Neuron (in vitro differentiated cells): ENCODE data around the gene POU3F1.

Source experiments
- H2AFZ ChIP-seq: one replicate; pipeline ENCODE4 v1.6.1; 2013; ENCODE audit warnings: low read depth, mild to moderate bottlenecking, inconsistent platforms, low read length, moderate library complexity
- H3K27me3 ChIP-seq: one replicate; pipeline ENCODE4 v1.6.1; 2013; ENCODE audit warnings: low read length; ENCODE audit not compliant: insufficient read depth
- H3K36me3 ChIP-seq: one replicate; pipeline ENCODE4 v1.6.1; 2013; ENCODE audit warnings: low read length; ENCODE audit not compliant: insufficient read depth
- H3K4me1 ChIP-seq: one replicate; pipeline ENCODE4 v1.6.1; 2013; ENCODE audit warnings: low read length; ENCODE audit not compliant: insufficient read depth
- H3K4me3 ChIP-seq: 2 replicates; pipeline ENCODE4 v1.5.1; 2013; ENCODE audit warnings: mild to moderate bottlenecking, low read length, moderate library complexity
- H3K9me3 ChIP-seq: one replicate; pipeline ENCODE4 v1.6.1; 2013; ENCODE audit warnings: low read length

POU3F1 gene

GRCh38 chr1:38084113-38084512 lies 37.5 kb upstream of the POU3F1 start:
- Histone ChIP-seq H2AFZ (no peak overlapping the region), H3K4me1 (peaks cover 25% of the 10 kb centered on the region), H3K4me3 (no peak overlapping the region), H3K27me3 (no peaks in the 10 kb centered on the region), H3K36me3 (no peaks in the 10 kb centered on the region), H3K9me3 (no peaks in the 10 kb centered on the region)

- Histone ChIP-seq H3K27me3 (no peaks in the 10 kb centered on the region), H3K4me1 (peaks cover 24% of the 10 kb centered on the region), H3K4me3 (no peak overlapping the region), H3K9me3 (no peaks in the 10 kb centered on the region), H3K36me3 (no peaks in the 10 kb centered on the region), H2AFZ (no peak overlapping the region)
Measured at GRCh38 chr1:38083541-38083940, 36.9 kb upstream of the POU3F1 start.

GRCh38 chr1:38082769-38083263 lies 36.2 kb upstream of the POU3F1 start:
- Histone ChIP-seq H3K9me3 (no peaks in the 10 kb centered on the region), H3K36me3 (no peaks in the 10 kb centered on the region), H3K4me3 (no peak overlapping the region), H2AFZ (no peak overlapping the region), H3K4me1 (peaks cover 16% of the 10 kb centered on the region), H3K27me3 (no peaks in the 10 kb centered on the region)

GRCh38 chr1:38079019-38079418 lies 32.4 kb upstream of the POU3F1 start:
- no peaks in the 10 kb centered on the region for H3K27me3 ChIP-seq
- H2AFZ ChIP-seq: no peak overlapping the region
- H3K36me3 ChIP-seq: no peaks in the 10 kb centered on the region
- no peak overlapping the region for H3K4me3 ChIP-seq
- no peaks in the 10 kb centered on the region for H3K9me3 ChIP-seq
- H3K4me1 ChIP-seq: peaks cover 16% of the 10 kb centered on the region

- Histone ChIP-seq H2AFZ (no peak overlapping the region), H3K4me1 (peaks cover 25% of the 10 kb centered on the region), H3K4me3 (no peak overlapping the region), H3K27me3 (no peaks in the 10 kb centered on the region), H3K9me3 (no peaks in the 10 kb centered on the region), H3K36me3 (no peaks in the 10 kb centered on the region)
Measured at GRCh38 chr1:38077523-38078147, 31.0 kb upstream of the POU3F1 start.

GRCh38 chr1:38076455-38076854 lies 29.9 kb upstream of the POU3F1 start:
- no peak overlapping the region for H2AFZ ChIP-seq
- H3K36me3 ChIP-seq: no peaks in the 10 kb centered on the region
- H3K27me3 ChIP-seq: no peaks in the 10 kb centered on the region
- peaks cover 30% of the 10 kb centered on the region for H3K4me1 ChIP-seq
- H3K4me3 ChIP-seq: no peak overlapping the region
- H3K9me3 ChIP-seq: no peaks in the 10 kb centered on the region

- no peak overlapping the region for H2AFZ ChIP-seq
- H3K9me3 ChIP-seq: no peaks in the 10 kb centered on the region
- H3K27me3 ChIP-seq: no peaks in the 10 kb centered on the region
- H3K4me1 ChIP-seq: peaks cover 30% of the 10 kb centered on the region
- no peaks in the 10 kb centered on the region for H3K36me3 ChIP-seq
- H3K4me3 ChIP-seq: no peak overlapping the region
Measured at GRCh38 chr1:38076038-38076437, 29.4 kb upstream of the POU3F1 start.

GRCh38 chr1:38075191-38075590 lies 28.6 kb upstream of the POU3F1 start:
- Histone ChIP-seq H3K27me3 (no peaks in the 10 kb centered on the region), H3K4me3 (no peak overlapping the region), H3K36me3 (no peaks in the 10 kb centered on the region), H2AFZ (no peak overlapping the region), H3K9me3 (no peaks in the 10 kb centered on the region), H3K4me1 (peaks cover 30% of the 10 kb centered on the region)

- Histone ChIP-seq H3K27me3 (no peaks in the 10 kb centered on the region), H3K4me1 (peaks cover 30% of the 10 kb centered on the region), H2AFZ (no peak overlapping the region), H3K9me3 (no peaks in the 10 kb centered on the region), H3K4me3 (no peak overlapping the region), H3K36me3 (no peaks in the 10 kb centered on the region)
Measured at GRCh38 chr1:38074302-38074677, 27.7 kb upstream of the POU3F1 start.

GRCh38 chr1:38073534-38074301 lies 27.1 kb upstream of the POU3F1 start:
- Histone ChIP-seq H3K4me1 (peaks cover 30% of the 10 kb centered on the region), H3K36me3 (no peaks in the 10 kb centered on the region), H3K27me3 (no peaks in the 10 kb centered on the region), H3K4me3 (no peak overlapping the region), H3K9me3 (no peaks in the 10 kb centered on the region), H2AFZ (no peak overlapping the region)

- H2AFZ ChIP-seq: no peak overlapping the region
Measured at GRCh38 chr1:38072858-38073257, 26.3 kb upstream of the POU3F1 start.

GRCh38 chr1:38071312-38072256 lies 25.0 kb upstream of the POU3F1 start:
- Histone ChIP-seq H3K4me1 (peaks cover 39% of the 10 kb centered on the region), H2AFZ (no peak overlapping the region), H3K27me3 (no peaks in the 10 kb centered on the region), H3K4me3 (no peak overlapping the region), H3K36me3 (no peaks in the 10 kb centered on the region), H3K9me3 (no peaks in the 10 kb centered on the region)

More at GRCh38 chr1:38072858-38073257, 26.3 kb upstream of the POU3F1 start:
- Histone ChIP-seq H3K4me1 (peaks cover 38% of the 10 kb centered on the region), H3K27me3 (no peaks in the 10 kb centered on the region), H3K36me3 (no peaks in the 10 kb centered on the region), H3K9me3 (no peaks in the 10 kb centered on the region), H3K4me3 (no peak overlapping the region)

GRCh38 chr1:38068980-38069340 lies 22.4 kb upstream of the POU3F1 start:
- Histone ChIP-seq H3K4me3 (no peak overlapping the region), H3K27me3 (no peaks in the 10 kb centered on the region)

More at GRCh38 chr1:38068980-38069340, 22.4 kb upstream of the POU3F1 start:
- no peaks in the 10 kb centered on the region for H3K9me3 ChIP-seq
- H2AFZ ChIP-seq: no peak overlapping the region
- peaks cover 35% of the 10 kb centered on the region for H3K4me1 ChIP-seq
- no peaks in the 10 kb centered on the region for H3K36me3 ChIP-seq
